Spleen (tissue), 7 donors: ENCODE results near the gene IKZF4.

Experiments
- CTCF ChIP-seq, 11 experiments: fragments of 200-600 bp in 7 of 11; fragments of 450-650 bp in 4 of 11; sonication (generic) in 4 of 11; IDR thresholded peaks in 8 of 11; conservative IDR thresholded peaks in 3 of 11; 1 replicate in 7 of 11; 2 replicates in 4 of 11; pipeline versions ENCODE4 v1.4.0 to v1.8.0; 2016 to 2021; ENCODE audit warnings: antibody characterized with exemption in 11 of 11, inconsistent platforms in 4 of 11, mild to moderate bottlenecking in 1 of 11
- POLR2AphosphoS5 ChIP-seq, 3 donors: sonication (generic); formaldehyde crosslinking; IDR thresholded peaks; one replicate each; pipeline ENCODE4 v1.5.1; 2017; ENCODE audit warnings: antibody characterized with exemption in 3 of 3
- donor health status: DM: no; HTN: no; CAD: no; lungs with moderate emphysema.
- donor health status: DM: no; HTN: no; CAD: no.
- donor health status: DM: no; HTN: no; CAD: no.

DNA sequence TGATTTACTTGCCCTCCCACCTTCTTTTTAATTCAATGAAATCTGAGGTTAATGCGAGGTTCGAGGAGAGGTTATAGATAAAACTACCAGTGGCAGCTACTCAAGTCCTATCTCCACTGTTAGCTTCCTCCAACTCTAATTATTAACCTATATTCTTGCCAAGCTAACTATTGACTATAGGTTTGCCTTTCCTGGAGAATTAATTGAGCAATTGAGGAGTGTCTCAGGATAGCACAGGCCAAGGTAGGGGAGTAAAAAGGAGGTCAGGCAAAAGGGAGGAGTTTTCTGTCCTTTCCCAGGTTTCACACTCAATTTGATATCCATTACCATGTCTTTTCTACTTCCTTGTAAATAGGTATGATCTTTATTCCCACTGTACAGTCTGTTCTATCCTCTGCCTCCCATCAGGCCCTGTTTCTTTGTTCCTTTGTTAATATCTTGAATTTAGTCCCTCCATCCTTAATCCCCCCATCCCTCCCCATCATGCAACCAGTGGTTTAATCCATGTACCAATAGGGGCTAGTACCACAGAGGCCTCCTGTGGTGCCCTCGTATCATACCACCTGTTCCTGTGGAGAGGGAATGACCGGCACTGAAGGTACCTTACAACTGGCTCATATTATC lies 27.5 kb upstream of the IKZF4 start:
- TF ChIP-seq CTCF (IDR thresholded peaks at IDR 0.05 in 8 of 11, conservative IDR thresholded peaks at IDR 0.05 in 3 of 11) (no peak), POLR2AphosphoS5 (IDR thresholded peaks at IDR 0.05) (no peak)
